Renal cortex interstitium (tissue), 11 donors: ENCODE results near the gene KLHL30. TPM values are rescaled to one million over a fixed set of nuclear protein-coding genes. Genes with fewer than 3 reads are reported as not detected.

ENCODE experiments used
- DNase-seq, 11 donors: peaks; one replicate each; pipeline ENCODE4 v3.0.0-alpha.2; 2013; ENCODE audit warnings: low read depth in 9 of 11, low spot score in 4 of 11; ENCODE audit errors: extremely low read depth in 1 of 11
- polyA plus RNA-seq, 3 donors: library from polyadenylated mRNA; unstranded; fragments of 120-200 nt; gene quantifications; one replicate each; pipeline ENCODE4 v1.2.1, GENCODE V29; 2013; ENCODE audit not compliant: insufficient read length in 3 of 3

KLHL30 gene
- polyA plus RNA-seq, 3 donors: 0.34 to 0.94 (median 0.45) TPM

DNA sequence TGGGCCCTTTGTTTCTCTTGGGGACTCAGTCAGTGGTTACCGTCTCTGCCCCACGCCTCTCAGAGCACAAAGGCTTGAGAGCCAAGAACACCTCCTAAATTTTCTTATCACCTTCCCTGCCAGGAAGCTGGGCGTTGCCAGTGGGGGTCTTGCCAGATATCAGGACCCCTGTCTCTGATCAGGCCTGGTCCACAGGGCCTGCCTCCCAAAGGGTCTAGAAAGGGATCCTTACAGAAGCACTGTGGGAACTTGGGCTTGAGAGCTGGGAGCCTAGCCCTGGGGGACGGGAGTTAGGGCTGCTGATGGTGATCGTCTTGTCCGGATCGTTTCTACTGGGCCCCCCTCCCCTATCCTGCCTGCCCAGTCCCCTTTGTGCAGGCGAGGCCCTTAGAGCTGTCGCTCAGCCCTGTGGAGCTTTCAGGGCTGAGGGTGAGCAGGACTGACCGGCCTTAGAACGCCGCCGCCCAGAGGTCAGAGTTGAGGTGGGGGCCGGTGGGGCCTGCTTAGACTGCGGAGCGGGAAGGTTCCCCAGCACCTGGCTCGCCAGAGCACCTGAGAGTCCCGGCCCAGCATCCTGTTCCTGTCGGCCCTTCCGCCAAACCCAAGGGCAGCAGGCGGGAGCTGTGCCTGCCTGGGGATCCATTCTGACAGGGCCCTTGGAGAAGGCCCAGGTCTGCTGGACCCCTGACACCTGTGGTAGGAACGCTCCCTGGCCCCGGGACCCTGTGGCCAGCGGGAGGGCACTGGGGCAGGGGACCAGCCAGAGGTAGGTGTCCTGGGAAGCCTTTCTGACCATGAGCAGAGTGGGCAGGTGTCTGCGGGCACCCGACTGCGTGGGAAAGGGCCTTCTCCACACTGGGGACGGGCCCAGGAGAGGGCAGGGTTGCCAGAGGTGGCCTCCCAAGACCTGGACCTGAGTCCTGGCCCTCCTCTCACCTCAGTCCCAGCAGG lies 37.4 kb upstream of the KLHL30 start:
- no peak for DNase-seq

GRCh38 chr2:238101891-238102841 lies 36.3 kb upstream of the KLHL30 start:
- DNase-seq: no peak

GRCh38 chr2:238102865-238103264 lies 35.6 kb upstream of the KLHL30 start:
- DNase-seq: no peak

- DNase-seq: no peak
Observed at GRCh38 chr2:238103465-238104225, 34.8 kb upstream of the KLHL30 start.

DNA sequence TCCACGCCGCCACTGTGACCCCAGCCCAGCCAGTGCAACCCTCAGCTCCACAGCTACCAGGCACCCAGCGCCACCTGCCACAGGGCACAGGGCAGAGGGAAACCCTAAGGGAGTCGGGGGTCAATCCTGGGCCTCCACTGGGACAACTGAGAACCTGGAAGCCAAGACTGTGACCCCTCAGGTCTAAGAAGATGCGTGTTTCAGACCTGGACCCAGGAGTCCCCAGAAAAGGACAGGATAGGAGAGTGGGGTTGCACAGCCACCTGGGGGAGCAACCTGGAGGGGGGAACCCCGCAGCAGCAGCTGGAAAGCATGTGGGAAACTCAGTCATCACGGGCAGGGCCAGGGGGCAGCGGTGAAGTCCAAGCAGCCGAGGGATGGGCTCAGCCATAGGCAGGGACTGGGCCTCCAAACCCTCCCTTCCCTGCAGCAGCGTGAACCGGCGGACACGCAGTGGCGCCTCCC lies 34.2 kb upstream of the KLHL30 start:
- no peak for DNase-seq

GRCh38 chr2:238104691-238105371 lies 33.6 kb upstream of the KLHL30 start:
- no peak for DNase-seq

- DNase-seq: no peak
Observed at GRCh38 chr2:238105506-238106338, 32.7 kb upstream of the KLHL30 start.

DNA sequence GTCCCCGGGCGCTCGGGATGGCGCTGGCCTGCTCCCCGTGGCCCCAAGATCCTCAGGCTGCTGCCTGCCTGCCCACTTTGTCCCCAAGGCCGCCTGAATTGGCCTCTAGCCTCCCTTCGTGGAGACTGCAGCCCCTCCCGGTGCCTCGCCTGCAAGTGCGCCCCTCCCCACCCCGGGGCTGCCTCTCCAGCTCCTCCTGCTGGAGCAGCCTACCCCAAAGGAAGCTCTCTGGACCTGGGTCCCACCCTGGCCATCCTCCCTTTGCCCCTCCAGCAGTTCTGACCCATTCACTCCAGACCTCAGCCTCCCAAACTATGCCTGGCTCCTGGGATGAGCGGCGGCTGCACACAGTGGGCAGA lies 32.1 kb upstream of the KLHL30 start:
- no peak for DNase-seq

DNA sequence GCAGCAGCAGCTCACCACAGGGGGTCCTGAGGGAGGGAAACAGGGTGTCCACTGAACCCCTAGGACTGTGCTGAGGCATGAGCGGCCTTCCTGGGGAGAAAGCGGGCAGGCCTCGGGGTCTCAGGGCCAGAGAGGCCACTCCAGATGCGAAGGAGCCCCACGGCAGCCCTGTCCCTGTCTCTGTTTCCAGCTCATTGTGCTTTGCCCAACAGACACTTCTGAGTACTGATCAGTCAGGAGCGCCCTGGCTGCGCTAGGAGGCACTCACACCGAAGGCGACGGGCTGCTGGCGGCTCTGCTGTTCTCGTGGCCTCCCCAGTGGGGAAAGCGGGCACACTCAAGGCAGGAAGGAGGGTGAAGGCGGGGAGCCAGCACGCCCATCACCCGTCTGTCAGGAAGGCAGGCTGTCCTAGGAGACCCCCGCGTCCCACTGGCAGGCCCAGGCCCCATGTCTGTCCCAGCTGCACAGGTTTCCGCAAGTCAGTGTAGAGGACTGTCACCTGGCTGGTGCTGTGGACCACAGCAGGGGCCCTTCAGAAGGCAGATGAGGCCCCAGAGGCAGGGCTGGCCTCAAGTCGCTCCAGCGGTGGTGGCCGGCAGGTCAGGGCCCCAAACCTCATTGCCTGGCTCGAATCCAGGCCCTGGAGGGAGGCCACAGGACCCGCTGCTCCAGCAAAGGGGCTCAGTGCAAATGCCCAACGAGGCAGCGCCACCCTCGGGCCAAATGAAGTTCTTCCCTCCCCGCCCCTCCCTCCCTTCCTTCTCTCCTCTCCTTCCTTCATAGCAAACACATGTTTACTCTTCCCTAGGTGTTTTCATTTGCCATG lies 31.6 kb upstream of the KLHL30 start:
- no peak for DNase-seq

GRCh38 chr2:238107525-238108422 lies 30.7 kb upstream of the KLHL30 start:
- DNase-seq: no peak

DNA sequence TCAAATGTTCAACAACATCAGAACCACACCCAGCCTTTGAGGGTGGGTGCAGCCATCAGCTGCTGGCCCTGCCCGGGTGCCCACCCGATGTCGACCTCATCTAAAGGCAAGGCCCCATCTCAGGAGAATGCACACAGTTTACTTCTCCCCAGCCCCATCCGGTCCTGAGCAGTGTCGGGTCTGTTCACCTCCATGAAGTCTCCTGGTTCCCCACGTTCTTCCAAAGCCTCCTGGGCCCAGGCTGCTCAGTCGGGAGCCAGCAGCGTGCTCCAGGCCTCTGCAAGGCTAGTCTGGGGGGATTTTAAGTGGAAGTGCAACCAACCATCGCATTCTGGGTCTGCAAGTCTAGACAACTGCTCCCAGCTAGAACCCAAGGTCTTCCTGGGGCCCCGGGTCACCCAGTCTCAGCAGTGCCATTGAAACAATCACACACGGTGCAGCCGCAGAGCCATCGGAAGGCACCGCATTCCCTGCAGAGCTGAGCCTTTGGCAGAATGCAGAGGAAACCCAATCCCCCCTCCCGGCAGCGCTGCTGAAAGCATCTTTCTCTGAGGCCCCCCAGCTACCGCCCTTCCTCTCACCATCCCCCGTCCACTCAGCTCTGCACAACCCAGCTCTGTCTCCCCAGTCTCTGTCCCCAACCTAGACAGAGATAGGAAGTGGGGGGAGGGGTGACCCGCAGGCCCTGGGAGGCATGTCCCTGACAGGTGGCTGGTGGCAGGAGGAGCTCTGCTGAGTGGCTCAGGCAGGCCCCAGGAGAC lies 29.9 kb upstream of the KLHL30 start:
- no peak for DNase-seq

DNA sequence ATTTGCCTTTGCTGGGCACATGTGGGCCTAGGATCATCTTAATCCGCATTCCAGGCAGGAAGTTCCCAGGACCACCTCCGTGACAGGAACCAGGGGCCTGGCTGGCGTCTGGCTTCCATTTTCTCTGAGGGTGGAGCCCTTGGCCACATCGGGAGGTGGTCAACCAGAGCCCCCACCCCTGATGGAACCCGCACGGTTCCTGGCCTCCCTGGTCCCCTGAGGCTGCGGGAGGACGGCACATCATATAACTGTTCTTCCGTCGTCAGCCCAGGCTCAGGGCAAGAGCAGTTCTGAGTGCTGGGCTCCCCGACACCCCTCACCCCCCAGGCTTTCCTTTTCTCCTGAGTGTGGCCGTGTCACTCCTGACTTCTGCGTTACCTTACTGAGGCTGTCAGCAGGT lies 24.9 kb upstream of the KLHL30 start:
- no peak for DNase-seq

GRCh38 chr2:238114331-238114841 lies 24.1 kb upstream of the KLHL30 start:
- no peak for DNase-seq

DNA sequence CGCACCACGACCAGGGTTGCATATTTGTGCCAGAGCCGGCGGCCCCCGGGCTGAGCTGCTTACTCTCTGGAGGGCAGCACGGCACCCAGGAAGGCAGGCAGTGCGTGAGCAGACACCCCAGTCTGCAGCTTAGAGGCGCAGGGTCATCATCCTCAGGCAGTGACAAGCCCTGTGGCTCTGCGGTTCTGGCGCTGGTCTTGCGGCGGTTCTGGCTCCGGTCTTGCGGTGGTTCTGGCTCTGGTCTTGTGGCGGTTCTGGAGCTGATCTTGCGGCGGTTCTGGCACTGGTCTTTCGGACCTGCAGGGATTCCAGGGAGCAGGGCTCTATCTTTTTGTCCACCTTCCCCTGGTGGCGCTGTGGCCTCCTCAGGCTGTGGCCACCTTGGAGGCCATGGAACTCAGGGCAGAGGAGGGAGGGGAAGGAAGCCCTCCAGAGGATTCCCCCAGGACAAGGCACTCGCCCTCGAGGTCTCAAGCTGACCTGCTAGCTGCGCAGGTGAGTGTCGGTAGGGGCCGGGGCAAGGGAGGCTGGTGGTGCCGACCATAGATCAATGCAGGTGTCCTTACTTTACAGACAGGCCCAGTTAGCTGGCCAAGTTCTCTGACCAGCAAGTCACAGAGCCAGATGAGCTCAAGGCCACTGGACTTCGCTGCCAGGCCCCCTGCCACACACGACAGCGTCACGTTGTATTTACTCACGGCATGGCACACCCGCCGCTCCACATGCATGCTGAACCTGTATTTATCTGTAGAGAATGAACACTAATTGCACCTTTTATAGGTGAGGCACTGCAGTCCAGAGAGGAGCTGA lies 23.4 kb upstream of the KLHL30 start:
- no peak for DNase-seq
